A549 (cell line): ENCODE data around the gene DUSP1. TPM values are rescaled to one million over a fixed set of nuclear protein-coding genes. Genes with fewer than 3 reads are reported as not detected.

ENCODE experiments used
- ATAC-seq, 2 experiments: fragments of 200-7000 bp in 1 of 2; fragments of >200 bp in 1 of 2; cut with Nextera tagmentation in 1 of 2; cut with Tn5 transposase in 1 of 2; 3 replicates each; pipeline versions ENCODE4 v1.8.0 to v1.9.1; 2018 to 2020; ENCODE audit warnings: mild to moderate bottlenecking in 1 of 2, moderate library complexity in 1 of 2
- CTCF ChIA-PET: fragments of 300-600 bp; sonication (Branson Sonifier 250); formaldehyde crosslinking; extraction: SDS; loops from one replicate; lab custom pipeline; 2021; ENCODE audit warnings: antibody characterized with exemption, inconsistent platforms; lab: Yijun Ruan, JAX
- POLR2A ChIA-PET: fragments of 350-600 bp; formaldehyde crosslinking; extraction: SDS; loops from one replicate; lab custom pipeline; 2021; ENCODE audit warnings: antibody characterized with exemption, inconsistent platforms; lab: Yijun Ruan, JAX
- DNase-seq, 2 experiments: peaks; one replicate each; pipeline versions ENCODE4 v3.0.0 to v3.0.0-alpha.2; 2011 to 2016; ENCODE audit warnings: low read depth in 1 of 2, low spot score in 1 of 2
- FAIRE-seq: peaks from 2 replicates; lab custom pipeline; 2011; peaks lifted over from hg19 to GRCh38; lab: Jason Lieb, UNC
- H3K27ac ChIP-seq, 2 experiments: fragments of >200 bp; sonication (Bioruptor Twin); formaldehyde crosslinking; 3 replicates each; pipeline ENCODE4 v1.5.1; 2016 to 2017
- H3K4me1 ChIP-seq: fragments of >200 bp; sonication (Bioruptor Twin); formaldehyde crosslinking; 3 replicates; pipeline ENCODE4 v1.6.1; 2016
- H3K4me2 ChIP-seq: fragments of >200 bp; sonication (Bioruptor Twin); formaldehyde crosslinking; 3 replicates; pipeline ENCODE4 v1.6.1; 2016
- H3K4me3 ChIP-seq: fragments of >200 bp; sonication (Bioruptor Twin); formaldehyde crosslinking; 3 replicates; pipeline ENCODE4 v1.5.1; 2016
- H3K9me3 ChIP-seq: fragments of >200 bp; sonication (Bioruptor Twin); formaldehyde crosslinking; 3 replicates; pipeline ENCODE4 v1.6.1; 2016
- BHLHE40 ChIP-seq: IDR thresholded peaks from 2 replicates; pipeline ENCODE4 v1.6.1; 2012; ENCODE audit warnings: low read depth, low read length, inconsistent platforms
- CBX8 ChIP-seq: fragments of 200-600 bp; sonication (generic); IDR thresholded peaks from 2 replicates; pipeline ENCODE4 v1.6.1; 2016
- EP300 ChIP-seq, 2 experiments: fragments of >200 bp; sonication (Bioruptor Twin); formaldehyde crosslinking; IDR thresholded peaks; 2 replicates in 1 of 2; 3 replicates in 1 of 2; pipeline ENCODE4 v1.6.1; 2016 to 2017
- ESRRA ChIP-seq: fragments of 150-350 bp; IDR thresholded peaks from 2 replicates; pipeline ENCODE4 v1.6.1; 2014; ENCODE audit warnings: mild to moderate bottlenecking, low read length, borderline replicate concordance
- JUN ChIP-seq, 2 experiments: fragments of >200 bp; sonication (Bioruptor Twin); formaldehyde crosslinking; IDR thresholded peaks; 2 replicates in 1 of 2; 3 replicates in 1 of 2; pipeline ENCODE4 v1.6.1; 2016 to 2017
- KDM5A ChIP-seq: fragments of 200-600 bp; sonication (generic); IDR thresholded peaks from 2 replicates; pipeline ENCODE4 v1.6.1; 2016; ENCODE audit warnings: antibody characterized with exemption, mild to moderate bottlenecking
- MAFK ChIP-seq: fragments of 450-650 bp; IDR thresholded peaks from 2 replicates; pipeline ENCODE4 v1.6.1; 2014; ENCODE audit not compliant: partially characterized antibody
- MAZ ChIP-seq: fragments of 150-350 bp; IDR thresholded peaks from 2 replicates; pipeline ENCODE4 v1.6.1; 2014; ENCODE audit warnings: antibody characterized with exemption, low read depth, low read length, borderline replicate concordance
- NFE2L2 ChIP-seq: fragments of 150-350 bp; conservative IDR thresholded peaks from 2 replicates; pipeline ENCODE4 v1.6.1; 2014; ENCODE audit warnings: low read length
- NR3C1 ChIP-seq: fragments of >200 bp; sonication (Bioruptor Twin); formaldehyde crosslinking; IDR thresholded peaks from 3 replicates; pipeline ENCODE4 v1.6.1; 2017
- PHF8 ChIP-seq: fragments of 200-600 bp; sonication (generic); IDR thresholded peaks from 2 replicates; pipeline ENCODE4 v1.6.1; 2016; ENCODE audit warnings: low read depth, mild to moderate bottlenecking, antibody characterized with exemption, moderate library complexity, borderline replicate concordance
- SMC3 ChIP-seq: fragments of >200 bp; sonication (Bioruptor Twin); formaldehyde crosslinking; IDR thresholded peaks from 3 replicates; pipeline ENCODE4 v1.6.1; 2018; ENCODE audit warnings: inconsistent platforms
- ZNF302 ChIP-seq: fragments of 250-450 bp; sonication (Bioruptor Pico); IDR thresholded peaks from 2 replicates; pipeline ENCODE4 v1.9.0; 2021; ENCODE audit warnings: inconsistent platforms, mild to moderate bottlenecking, moderate library complexity
- ZSCAN20 ChIP-seq: fragments of 250-450 bp; sonication (Bioruptor Pico); IDR thresholded peaks from 2 replicates; pipeline ENCODE4 v1.8.0; 2022; ENCODE audit warnings: mild to moderate bottlenecking, moderate library complexity
- WGBS: methylation state at CpG from one replicate; pipeline ENCODE4 v1.1.6; 2017; ENCODE audit errors: missing lambda C conversion rate; 5-methylcytosine and 5-hydroxymethylcytosine counted together
- polyA plus RNA-seq, 4 experiments: library from polyadenylated mRNA; depleted of rRNA in 3 of 4; stranded (reverse); fragments of >200 nt; fragmentation: RNase III in 1 of 4; extraction: RNeasy Plus Mini Kit Qiagen cat#74134 plus additional on column Dnase treatment in 1 of 4; gene quantifications; 2 replicates in 3 of 4; 3 replicates in 1 of 4; pipeline ENCODE4 v1.2.3, GENCODE V29; 2011 to 2017
- small RNA-seq, 6 experiments: library from RNA; depleted of rRNA; stranded (forward); fragments of <200 nt; gene quantifications; one replicate each; pipeline ENCODE3, GENCODE V24; 2012
- TF ChIP-seq, protein P1 (sequence below): fragments of >200 bp; sonication (Bioruptor Twin); formaldehyde crosslinking; IDR thresholded peaks from 3 replicates; pipeline ENCODE4 v1.6.1; 2016
- TF ChIP-seq, protein P2 (sequence below): IDR thresholded peaks from 2 replicates; pipeline ENCODE4 v1.6.1; 2012
- TF ChIP-seq, protein P3 (sequence below): fragments of >200 bp; sonication (Bioruptor Twin); formaldehyde crosslinking; IDR thresholded peaks from 3 replicates; pipeline ENCODE4 v1.5.1; 2016
- TF ChIP-seq, protein P4 (sequence below): fragments of 150-350 bp; IDR thresholded peaks from 2 replicates; pipeline ENCODE4 v1.6.1; 2014; ENCODE audit warnings: low read depth, mild to moderate bottlenecking, low read length

The DUSP1 gene
- polyA plus RNA-seq, 2 of the 4 experiments (the other 2 are of a cell fraction) = 207 to 594 TPM

DNA sequence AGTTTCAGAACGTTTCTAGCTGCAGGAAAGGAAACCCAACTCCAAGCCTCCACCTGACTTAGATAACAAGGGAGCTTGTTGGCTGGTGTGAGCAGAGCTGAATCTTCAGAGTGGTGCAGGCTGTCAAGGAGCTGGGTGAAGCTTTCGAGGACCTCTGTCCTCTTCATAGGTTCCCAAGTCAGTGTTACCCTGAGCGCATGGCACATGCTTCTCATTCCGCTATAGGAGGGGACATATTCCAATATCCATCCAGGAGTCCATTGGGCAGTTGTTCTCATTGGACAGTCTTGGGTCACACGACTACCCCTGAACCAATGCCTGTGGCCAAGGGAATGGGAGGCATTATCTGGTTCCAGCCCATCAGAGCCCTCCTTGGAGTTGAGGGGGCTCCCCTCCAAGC lies 50.3 kb downstream of the DUSP1 start:
- no peaks in the 10 kb centered on the region for H3K9me3 ChIP-seq
- DNase-seq = no peak
- CTCF ChIA-PET = interaction anchor here (0.6 to 2.2 kb wide), 10 partner anchors 12 to 238 kb away, joined by 3 to 12 read pairs (median 3); partner anchors contain the start of genes DUSP1 and RPL26L1
- H3K4me3 ChIP-seq = no peak overlapping the region
- POLR2A ChIA-PET = interaction anchor here (1.0 to 1.1 kb wide), 3 partner anchors 38 to 46 kb away, joined by 3 to 5 read pairs (median 3); no protein-coding TSS in a partner anchor
- no peak for ATAC-seq
- TF ChIP-seq JUN (IDR thresholded peaks at IDR 0.05) (no peak), MAZ (no peak), EP300 (IDR thresholded peaks at IDR 0.05) (no peak), NFE2L2 (no peak), CBX8 (no peak), KDM5A (no peak), BHLHE40 (no peak)
- TF ChIP-seq, protein P1, sequence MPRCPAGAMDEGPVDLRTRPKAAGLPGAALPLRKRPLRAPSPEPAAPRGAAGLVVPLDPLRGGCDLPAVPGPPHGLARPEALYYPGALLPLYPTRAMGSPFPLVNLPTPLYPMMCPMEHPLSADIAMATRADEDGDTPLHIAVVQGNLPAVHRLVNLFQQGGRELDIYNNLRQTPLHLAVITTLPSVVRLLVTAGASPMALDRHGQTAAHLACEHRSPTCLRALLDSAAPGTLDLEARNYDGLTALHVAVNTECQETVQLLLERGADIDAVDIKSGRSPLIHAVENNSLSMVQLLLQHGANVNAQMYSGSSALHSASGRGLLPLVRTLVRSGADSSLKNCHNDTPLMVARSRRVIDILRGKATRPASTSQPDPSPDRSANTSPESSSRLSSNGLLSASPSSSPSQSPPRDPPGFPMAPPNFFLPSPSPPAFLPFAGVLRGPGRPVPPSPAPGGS = no peak
- TF ChIP-seq, protein P2, sequence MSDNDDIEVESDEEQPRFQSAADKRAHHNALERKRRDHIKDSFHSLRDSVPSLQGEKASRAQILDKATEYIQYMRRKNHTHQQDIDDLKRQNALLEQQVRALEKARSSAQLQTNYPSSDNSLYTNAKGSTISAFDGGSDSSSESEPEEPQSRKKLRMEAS = no peak
- no peak overlapping the region for H3K4me2 ChIP-seq
- peak overlapping the region; percentile 43 to 68; a peak in 5 of 6 replicates for H3K27ac ChIP-seq
- 75% methylated on average over 4 of the region's 5 CpGs for WGBS
- peaks cover 28% of the 10 kb centered on the region for H3K4me1 ChIP-seq
- FAIRE-seq = no peak

DNA sequence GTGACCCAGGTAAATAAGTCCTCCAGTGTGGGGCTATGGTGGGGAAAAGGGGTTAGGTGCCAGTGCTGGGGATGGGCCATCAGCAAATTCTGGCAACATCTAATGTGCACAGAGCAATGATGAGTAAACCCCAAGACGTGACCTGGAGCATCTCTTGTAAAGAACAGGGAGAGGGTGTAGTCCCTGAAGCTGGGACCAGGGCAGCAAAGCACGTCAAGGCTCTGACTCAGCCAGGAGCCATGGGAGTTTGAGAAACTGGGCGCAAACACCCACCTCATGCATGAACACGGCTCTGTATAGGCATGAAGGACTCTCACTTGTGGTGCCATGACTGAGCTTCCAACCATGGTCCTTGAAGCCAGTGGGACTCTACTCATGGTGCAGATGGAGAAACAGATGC lies 51.8 kb downstream of the DUSP1 start:
- H3K4me3 ChIP-seq = no peak overlapping the region
- 91% methylated on average over 4 of the region's 4 CpGs for WGBS
- no peaks in the 10 kb centered on the region for H3K9me3 ChIP-seq
- POLR2A ChIA-PET = interaction anchor here (1.1 kb wide), 1 partner anchor 52 kb away, joined by 3 read pairs; no protein-coding TSS in a partner anchor
- H3K27ac ChIP-seq = peak overlapping the region in 1 of 2 experiments; percentile 68; a peak in 4 of 6 replicates
- ATAC-seq (no peak), DNase-seq (no peak), FAIRE-seq (no peak)
- TF ChIP-seq MAFK (no peak), BHLHE40 (no peak), ZNF302 (CRISPR knock-in tag) (no peak), ESRRA (no peak), KDM5A (no peak), PHF8 (no peak), SMC3 (no peak), ZSCAN20 (CRISPR knock-in tag) (no peak), NR3C1 (no peak)
- TF ChIP-seq, protein P3, sequence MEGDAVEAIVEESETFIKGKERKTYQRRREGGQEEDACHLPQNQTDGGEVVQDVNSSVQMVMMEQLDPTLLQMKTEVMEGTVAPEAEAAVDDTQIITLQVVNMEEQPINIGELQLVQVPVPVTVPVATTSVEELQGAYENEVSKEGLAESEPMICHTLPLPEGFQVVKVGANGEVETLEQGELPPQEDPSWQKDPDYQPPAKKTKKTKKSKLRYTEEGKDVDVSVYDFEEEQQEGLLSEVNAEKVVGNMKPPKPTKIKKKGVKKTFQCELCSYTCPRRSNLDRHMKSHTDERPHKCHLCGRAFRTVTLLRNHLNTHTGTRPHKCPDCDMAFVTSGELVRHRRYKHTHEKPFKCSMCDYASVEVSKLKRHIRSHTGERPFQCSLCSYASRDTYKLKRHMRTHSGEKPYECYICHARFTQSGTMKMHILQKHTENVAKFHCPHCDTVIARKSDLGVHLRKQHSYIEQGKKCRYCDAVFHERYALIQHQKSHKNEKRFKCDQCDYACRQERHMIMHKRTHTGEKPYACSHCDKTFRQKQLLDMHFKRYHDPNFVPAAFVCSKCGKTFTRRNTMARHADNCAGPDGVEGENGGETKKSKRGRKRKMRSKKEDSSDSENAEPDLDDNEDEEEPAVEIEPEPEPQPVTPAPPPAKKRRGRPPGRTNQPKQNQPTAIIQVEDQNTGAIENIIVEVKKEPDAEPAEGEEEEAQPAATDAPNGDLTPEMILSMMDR = no peak
- H3K4me2 ChIP-seq = no peak overlapping the region
- CTCF ChIA-PET = interaction anchor here (1.0 to 2.2 kb wide), 3 partner anchors 36 to 213 kb away, joined by 3 to 12 read pairs (median 11); no protein-coding TSS in a partner anchor
- peaks cover 33% of the 10 kb centered on the region for H3K4me1 ChIP-seq

DNA sequence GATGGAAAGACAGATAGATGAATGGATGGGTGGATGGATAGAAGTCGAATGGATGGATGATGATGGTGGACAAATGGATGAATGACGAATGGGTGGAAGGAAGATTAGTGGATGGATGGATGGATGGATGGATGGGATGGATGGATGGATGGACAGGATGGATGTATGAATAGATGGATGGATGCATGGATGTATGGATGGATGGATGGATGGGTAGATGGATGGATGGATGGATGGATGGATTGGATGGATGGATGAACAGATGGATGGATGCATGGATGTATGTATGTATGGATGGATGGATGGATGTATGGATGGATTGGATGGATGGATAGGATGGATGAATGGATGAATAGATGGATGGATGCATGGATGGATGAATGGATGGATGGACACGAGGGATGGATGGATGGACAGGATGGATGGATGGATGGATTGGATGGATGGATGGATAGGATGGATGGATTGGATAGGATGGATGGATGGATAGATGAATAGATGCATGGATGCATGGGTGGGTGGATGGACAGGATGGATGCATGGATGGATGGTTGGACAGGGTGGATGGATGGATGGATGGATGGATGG lies 52.4 kb downstream of the DUSP1 start:
- no peak for FAIRE-seq
- 85% methylated on average over 3 of the region's 3 CpGs for WGBS
- POLR2A ChIA-PET = no interaction called here
- TF ChIP-seq, protein P4, sequence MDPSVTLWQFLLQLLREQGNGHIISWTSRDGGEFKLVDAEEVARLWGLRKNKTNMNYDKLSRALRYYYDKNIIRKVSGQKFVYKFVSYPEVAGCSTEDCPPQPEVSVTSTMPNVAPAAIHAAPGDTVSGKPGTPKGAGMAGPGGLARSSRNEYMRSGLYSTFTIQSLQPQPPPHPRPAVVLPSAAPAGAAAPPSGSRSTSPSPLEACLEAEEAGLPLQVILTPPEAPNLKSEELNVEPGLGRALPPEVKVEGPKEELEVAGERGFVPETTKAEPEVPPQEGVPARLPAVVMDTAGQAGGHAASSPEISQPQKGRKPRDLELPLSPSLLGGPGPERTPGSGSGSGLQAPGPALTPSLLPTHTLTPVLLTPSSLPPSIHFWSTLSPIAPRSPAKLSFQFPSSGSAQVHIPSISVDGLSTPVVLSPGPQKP = no peak
- no peak for TF ChIP-seq NFE2L2
- TF ChIP-seq, all 56 proteins: peak for 0
- no peaks in the 10 kb centered on the region for H3K9me3 ChIP-seq
- no peak overlapping the region for H3K4me3 ChIP-seq
- peaks cover 39% of the 10 kb centered on the region for H3K4me1 ChIP-seq
- H3K4me2 ChIP-seq = no peak overlapping the region
- ATAC-seq (no peak), DNase-seq (no peak)
- CTCF ChIA-PET = interaction anchor here (2.2 kb wide), 2 partner anchors 46 to 214 kb away, joined by 11 to 12 read pairs; no protein-coding TSS in a partner anchor
- H3K27ac ChIP-seq = peak overlapping the region in 1 of 2 experiments; percentile 98; a peak in 4 of 6 replicates

Small RNA genes within 50 kb of the gene (small RNA-seq; reads per million reads assigned to genes)
- 0 reads per million in 6 experiments for gene AC022217.4
- gene RF00019 = 0 reads per million in 6 experiments

Other genes with a start within 250 kb of the DUSP1 start
- gene NEURL1B, start 129.9 kb downstream of the DUSP1 start, polyA plus RNA-seq (2011; rRNA removed) = 0.89 and 1.3 TPM in 2 replicates
- gene NEURL1B, start 129.9 kb downstream of the DUSP1 start, polyA plus RNA-seq (2017; fragmentation: RNase III; extraction: RNeasy Plus Mini Kit Qiagen cat#74134 plus additional on column Dnase treatment) = 1.8 to 2.2 TPM (median 2.1 TPM) in 3 replicates
- gene ERGIC1, start 63.1 kb upstream of the DUSP1 start, polyA plus RNA-seq (2011; rRNA removed) = 176 and 208 TPM in 2 replicates
- 289 to 322 TPM (median 304 TPM) in 3 replicates for gene ERGIC1, start 63.1 kb upstream of the DUSP1 start, polyA plus RNA-seq (2017; fragmentation: RNase III; extraction: RNeasy Plus Mini Kit Qiagen cat#74134 plus additional on column Dnase treatment)
- gene RPL26L1, start 188.2 kb upstream of the DUSP1 start, polyA plus RNA-seq (2011; rRNA removed) = 109 and 157 TPM in 2 replicates
- gene RPL26L1, start 188.2 kb upstream of the DUSP1 start, polyA plus RNA-seq (2017; fragmentation: RNase III; extraction: RNeasy Plus Mini Kit Qiagen cat#74134 plus additional on column Dnase treatment) = 146 to 160 TPM (median 150 TPM) in 3 replicates
- gene ATP6V0E1, start 212.6 kb upstream of the DUSP1 start, polyA plus RNA-seq (2011; rRNA removed) = 297 and 389 TPM in 2 replicates
- 323 to 344 TPM (median 328 TPM) in 3 replicates for gene ATP6V0E1, start 212.6 kb upstream of the DUSP1 start, polyA plus RNA-seq (2017; fragmentation: RNase III; extraction: RNeasy Plus Mini Kit Qiagen cat#74134 plus additional on column Dnase treatment)